DOHH2 (cell line): ENCODE results near the gene CST3.

Experiments used
- H3F3A ChIP-seq: fragments of 200-600 bp; sonication (generic), shearing (Covaris generic); 2 replicates; pipeline ENCODE4 v1.6.0; 2016; ENCODE audit warnings: antibody characterized with exemption, mild to moderate bottlenecking; ENCODE audit not compliant: control insufficient read depth, insufficient read depth
- H3K27ac ChIP-seq: fragments of 200-600 bp; sonication (generic); 2 replicates; pipeline ENCODE4 v1.5.1; 2014; ENCODE audit warnings: low read depth, mild to moderate bottlenecking, low read length, moderate library complexity
- H3K27me3 ChIP-seq: fragments of 200-600 bp; sonication (generic); 2 replicates; pipeline ENCODE4 v1.6.1; 2014; ENCODE audit warnings: mild to moderate bottlenecking, low read length, mixed read lengths; ENCODE audit not compliant: control insufficient read depth
- H3K36me3 ChIP-seq: fragments of 200-600 bp; sonication (generic); 2 replicates; pipeline ENCODE4 v1.6.1; 2014; ENCODE audit warnings: mild to moderate bottlenecking, low read length, moderate library complexity, mixed read lengths; ENCODE audit not compliant: control insufficient read depth
- H3K4me1 ChIP-seq: fragments of 200-600 bp; sonication (generic); 2 replicates; pipeline ENCODE4 v1.6.1; 2014; ENCODE audit warnings: mild to moderate bottlenecking, low read length, mixed read lengths; ENCODE audit not compliant: control insufficient read depth
- H3K4me2 ChIP-seq: fragments of 200-600 bp; sonication (generic); 2 replicates; pipeline ENCODE4 v1.6.0; 2014; ENCODE audit warnings: mild to moderate bottlenecking, low read length, moderate library complexity
- H3K4me3 ChIP-seq: fragments of 200-600 bp; sonication (generic); 2 replicates; pipeline ENCODE4 v1.5.1; 2014; ENCODE audit warnings: mild to moderate bottlenecking, low read length, mixed read lengths
- H3K79me2 ChIP-seq: fragments of 200-600 bp; sonication (generic); 2 replicates; pipeline ENCODE4 v1.6.1; 2014; ENCODE audit warnings: mild to moderate bottlenecking, low read length, mixed read lengths; ENCODE audit not compliant: control insufficient read depth
- H3K9me2 ChIP-seq: fragments of 200-600 bp; sonication (generic); replicated peaks from 2 replicates; pipeline ENCODE4 v1.6.1; 2014; ENCODE audit warnings: mild to moderate bottlenecking, low read length, mixed read lengths; ENCODE audit not compliant: control insufficient read depth
- H3K9me3 ChIP-seq: fragments of 200-600 bp; sonication (generic); 2 replicates; pipeline ENCODE4 v1.6.1; 2014; ENCODE audit warnings: antibody characterized with exemption, low read length, mixed read lengths; ENCODE audit not compliant: control insufficient read depth, insufficient read depth
- H4K20me1 ChIP-seq: fragments of 200-600 bp; sonication (generic); 2 replicates; pipeline ENCODE4 v1.6.0; 2014; ENCODE audit warnings: low read depth, mild to moderate bottlenecking, antibody characterized with exemption, low read length, moderate library complexity; ENCODE audit not compliant: control insufficient read depth, insufficient read depth
- CTCF ChIP-seq: fragments of 200-600 bp; sonication (generic); IDR thresholded peaks from one replicate; pipeline ENCODE4 v1.5.1; 2014; ENCODE audit warnings: antibody characterized with exemption, mild to moderate bottlenecking, low read depth, low read length; ENCODE audit not compliant: poor library complexity, severe bottlenecking
- EZH2phosphoT487 ChIP-seq: fragments of 200-600 bp; sonication (generic); IDR thresholded peaks from 2 replicates; pipeline ENCODE4 v1.6.1; 2017; ENCODE audit warnings: borderline replicate concordance, mild to moderate bottlenecking, antibody characterized with exemption, low read length, moderate library complexity, mixed read lengths

CST3 gene

GRCh38 chr20:23626040-23626620, 11.6 kb downstream of the CST3 start:
- TF ChIP-seq EZH2phosphoT487 (no peak), CTCF (no peak)
- Histone ChIP-seq H3K4me1 (no peaks in the 10 kb centered on the region), H3K79me2 (no peaks in the 10 kb centered on the region), H3K27ac (no peak overlapping the region), H3K4me3 (no peak overlapping the region), H3K4me2 (no peak overlapping the region), H3K9me3 (no peaks in the 10 kb centered on the region), H4K20me1 (no peaks in the 10 kb centered on the region), H3K36me3 (no peaks in the 10 kb centered on the region), H3K9me2 (no peaks in the 10 kb centered on the region), H3K27me3 (peaks cover 4% of the 10 kb centered on the region; the same call in 1 of the 2 replicates), H3F3A (no peaks in the 10 kb centered on the region)

DNA sequence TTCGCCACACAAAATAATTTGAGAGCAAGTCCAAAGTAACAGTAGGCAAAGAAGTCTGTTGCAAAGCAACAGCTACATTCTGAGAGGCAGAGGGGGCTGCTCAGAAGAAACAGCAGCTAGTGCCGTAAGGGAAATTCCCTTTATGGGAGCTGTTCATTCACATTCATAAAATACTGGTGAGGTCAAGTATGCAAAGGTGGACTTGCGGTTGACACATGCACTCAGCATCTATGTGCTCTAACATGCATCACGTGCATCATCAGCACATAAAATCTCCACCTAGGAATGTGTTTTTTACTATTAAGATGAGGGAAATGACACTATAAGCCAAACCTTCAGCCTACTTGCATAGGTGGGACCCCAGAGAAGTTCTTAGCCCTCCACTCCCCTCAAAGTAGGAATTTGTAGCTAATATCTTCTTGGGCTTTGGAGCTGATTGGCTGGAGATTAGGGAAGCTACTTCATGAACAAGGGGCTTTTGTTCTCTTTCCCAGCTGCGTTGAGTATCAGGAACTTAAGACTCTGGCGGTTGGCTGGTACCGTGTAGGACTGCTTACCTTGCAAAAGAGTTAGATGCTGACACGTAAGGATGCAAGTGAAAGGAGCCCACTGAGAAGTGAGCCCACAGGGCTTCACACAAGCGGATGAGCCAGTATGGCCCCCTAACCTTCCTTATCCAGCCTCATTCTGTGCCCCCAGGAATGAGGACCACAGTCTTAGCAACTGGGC, 12.4 kb downstream of the CST3 start:
- peaks cover 4% of the 10 kb centered on the region; the same call in 1 of the 2 replicates for H3K27me3 ChIP-seq
- no peak for TF ChIP-seq EZH2phosphoT487
- no peak for TF ChIP-seq CTCF
- H3K36me3 ChIP-seq: no peaks in the 10 kb centered on the region
- H3K4me1 ChIP-seq: no peaks in the 10 kb centered on the region
- no peaks in the 10 kb centered on the region for H3K79me2 ChIP-seq
- H3K9me3 ChIP-seq: no peaks in the 10 kb centered on the region
- H3K4me2 ChIP-seq: no peak overlapping the region
- H3K4me3 ChIP-seq: no peak overlapping the region
- H4K20me1 ChIP-seq: no peaks in the 10 kb centered on the region
- H3K27ac ChIP-seq: no peak overlapping the region
- H3F3A ChIP-seq: no peaks in the 10 kb centered on the region
- no peaks in the 10 kb centered on the region for H3K9me2 ChIP-seq

DNA sequence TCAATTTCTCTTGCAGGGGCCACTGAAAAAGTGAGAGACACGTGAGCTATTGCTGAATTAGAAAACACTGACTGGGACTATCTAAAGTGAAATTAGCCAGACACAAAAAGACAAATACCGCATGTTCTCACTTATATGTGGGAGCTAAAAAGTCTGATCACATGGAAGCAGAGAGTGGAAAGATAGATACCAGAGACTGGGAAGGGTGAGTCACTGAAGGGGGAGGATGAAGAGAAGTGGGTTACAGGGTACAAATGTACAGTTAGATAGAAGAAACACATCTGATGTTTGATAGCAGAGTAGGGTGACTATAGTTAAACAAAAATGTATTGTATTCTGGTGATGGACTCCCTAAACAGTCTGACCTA, 13.4 kb downstream of the CST3 start:
- no peaks in the 10 kb centered on the region for H3K9me2 ChIP-seq
- H3K36me3 ChIP-seq: no peaks in the 10 kb centered on the region
- H3K4me2 ChIP-seq: no peak overlapping the region
- TF ChIP-seq CTCF (no peak), EZH2phosphoT487 (no peak)
- H3K27me3 ChIP-seq: peaks cover 4% of the 10 kb centered on the region; the same call in 1 of the 2 replicates
- H3F3A ChIP-seq: no peaks in the 10 kb centered on the region
- H3K4me3 ChIP-seq: no peak overlapping the region
- H3K4me1 ChIP-seq: no peaks in the 10 kb centered on the region
- no peaks in the 10 kb centered on the region for H4K20me1 ChIP-seq
- no peaks in the 10 kb centered on the region for H3K9me3 ChIP-seq
- no peak overlapping the region for H3K27ac ChIP-seq
- no peaks in the 10 kb centered on the region for H3K79me2 ChIP-seq
